Sigmoid colon (tissue), 4 donors: Measurements from ENCODE around the gene SENP2.

Experiments used
- CTCF ChIP-seq, 4 experiments: fragments of 450-650 bp in 3 of 4; fragments of 200-600 bp in 1 of 4; IDR thresholded peaks; one replicate each; pipeline ENCODE4 v1.5.1; 2016 to 2019; ENCODE audit warnings: antibody characterized with exemption in 4 of 4, mild to moderate bottlenecking in 3 of 4, moderate library complexity in 2 of 4
- EP300 ChIP-seq, 4 donors: sonication (generic); formaldehyde crosslinking; IDR thresholded peaks; one replicate each; pipeline ENCODE4 v1.6.1; 2017; ENCODE audit warnings: antibody characterized with exemption in 4 of 4
- POLR2A ChIP-seq, 2 donors: fragments of 450-650 bp; IDR thresholded peaks; one replicate each; pipeline ENCODE4 v1.6.1; 2016; ENCODE audit warnings: antibody characterized with exemption in 2 of 2, mild to moderate bottlenecking in 2 of 2, moderate library complexity in 2 of 2

- no peak for TF ChIP-seq CTCF (IDR thresholded peaks at IDR 0.05)
- no peak for TF ChIP-seq POLR2A (IDR thresholded peaks at IDR 0.05)
- TF ChIP-seq EP300 (IDR thresholded peaks at IDR 0.05) = peak in 2 of 4 donors; percentile 36 to 43
Measured at GRCh38 chr3:185658504-185658912, 72.4 kb downstream of the SENP2 start.
